ENCODE measurements around the gene RBMS2.

RBMS2 gene

DNA sequence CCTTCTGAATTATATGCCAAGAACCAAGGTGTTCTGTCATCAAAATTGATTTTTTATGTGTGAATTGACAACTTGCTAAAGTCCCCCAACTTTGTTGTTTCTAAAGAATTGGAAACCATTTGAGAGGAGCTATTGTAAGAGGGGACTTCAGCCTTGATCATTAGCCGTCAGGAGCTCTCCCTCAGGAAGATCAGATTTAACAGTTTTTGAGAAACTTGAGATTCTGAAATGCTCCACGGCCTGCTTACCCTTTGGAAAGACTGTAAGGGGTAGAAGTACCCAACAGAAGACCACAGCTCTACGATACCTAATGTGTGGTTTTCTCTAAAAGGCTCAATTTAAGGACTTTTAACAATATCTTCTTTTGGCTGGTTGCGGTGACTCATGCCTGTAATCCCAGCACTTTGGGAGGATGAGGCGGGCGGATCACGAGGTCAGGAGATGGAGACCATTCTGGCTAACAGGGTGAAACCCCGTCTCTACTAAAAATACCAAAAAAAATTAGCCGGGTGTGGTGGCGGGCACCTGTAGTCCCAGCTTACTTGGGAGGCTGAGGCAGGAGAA is 57.4 kb downstream of the RBMS2 start:
- Histone ChIP-seq H3K27ac (no peak overlapping the region), H3K4me1 (ENCODE audit: control insufficient read depth in 1 of 2, insufficient read depth in 1 of 2, low read depth in 1 of 2, low read length in 1 of 2) (no peaks in the 10 kb centered on the region), H3K27me3 (no peaks in the 10 kb centered on the region), H3K36me3 (no peaks in the 10 kb centered on the region), H3K4me3 (ENCODE audit: low read depth in 1 of 2, low read length in 1 of 2) (no peak overlapping the region), H3K9me3 (no peaks in the 10 kb centered on the region)
- TF ChIP-seq, protein P1, sequence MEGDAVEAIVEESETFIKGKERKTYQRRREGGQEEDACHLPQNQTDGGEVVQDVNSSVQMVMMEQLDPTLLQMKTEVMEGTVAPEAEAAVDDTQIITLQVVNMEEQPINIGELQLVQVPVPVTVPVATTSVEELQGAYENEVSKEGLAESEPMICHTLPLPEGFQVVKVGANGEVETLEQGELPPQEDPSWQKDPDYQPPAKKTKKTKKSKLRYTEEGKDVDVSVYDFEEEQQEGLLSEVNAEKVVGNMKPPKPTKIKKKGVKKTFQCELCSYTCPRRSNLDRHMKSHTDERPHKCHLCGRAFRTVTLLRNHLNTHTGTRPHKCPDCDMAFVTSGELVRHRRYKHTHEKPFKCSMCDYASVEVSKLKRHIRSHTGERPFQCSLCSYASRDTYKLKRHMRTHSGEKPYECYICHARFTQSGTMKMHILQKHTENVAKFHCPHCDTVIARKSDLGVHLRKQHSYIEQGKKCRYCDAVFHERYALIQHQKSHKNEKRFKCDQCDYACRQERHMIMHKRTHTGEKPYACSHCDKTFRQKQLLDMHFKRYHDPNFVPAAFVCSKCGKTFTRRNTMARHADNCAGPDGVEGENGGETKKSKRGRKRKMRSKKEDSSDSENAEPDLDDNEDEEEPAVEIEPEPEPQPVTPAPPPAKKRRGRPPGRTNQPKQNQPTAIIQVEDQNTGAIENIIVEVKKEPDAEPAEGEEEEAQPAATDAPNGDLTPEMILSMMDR (IDR thresholded peaks at IDR 0.05), result no peak

DNA sequence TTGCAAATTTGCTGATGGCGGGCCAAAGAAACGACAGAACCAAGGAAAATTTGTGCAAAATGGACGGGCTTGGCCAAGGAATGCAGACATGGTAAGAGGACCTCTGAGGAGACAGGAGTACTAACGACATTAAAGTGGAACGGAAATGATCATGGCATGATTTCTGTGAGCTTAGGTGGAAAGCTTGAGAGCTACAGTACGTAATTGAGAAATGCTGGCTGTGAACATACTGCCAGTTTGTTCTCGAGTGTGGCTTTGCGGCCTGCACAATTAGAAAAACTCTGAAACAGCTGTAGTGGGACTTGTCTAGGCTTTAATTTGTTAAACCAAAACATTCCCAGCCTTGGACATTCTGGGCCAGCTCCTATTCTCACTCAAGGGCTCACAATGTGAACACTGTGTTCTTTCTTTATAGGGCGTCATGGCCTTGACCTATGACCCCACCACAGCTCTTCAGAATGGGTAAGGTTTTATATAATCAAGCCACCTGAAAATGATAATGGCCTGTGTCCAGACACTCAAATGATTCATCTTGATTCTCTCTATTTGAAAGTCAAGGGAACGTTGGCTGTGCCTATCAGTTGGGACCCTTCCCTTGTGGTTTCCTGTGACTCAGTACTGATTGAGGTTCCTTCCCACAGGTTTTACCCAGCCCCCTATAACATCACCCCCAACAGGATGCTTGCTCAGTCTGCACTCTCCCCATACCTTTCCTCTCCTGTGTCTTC is 60.0 kb downstream of the RBMS2 start:
- Histone ChIP-seq H3K27me3 (no peaks in the 10 kb centered on the region), H3K4me3 (ENCODE audit: low read depth in 1 of 2, low read length in 1 of 2) (no peak overlapping the region), H3K36me3 (no peaks in the 10 kb centered on the region), H3K27ac (no peak overlapping the region), H3K9me3 (no peaks in the 10 kb centered on the region), H3K4me1 (ENCODE audit: control insufficient read depth in 1 of 2, insufficient read depth in 1 of 2, low read depth in 1 of 2, low read length in 1 of 2) (no peaks in the 10 kb centered on the region)
- TF ChIP-seq, protein P1 (IDR thresholded peaks at IDR 0.05), result no peak

DNA sequence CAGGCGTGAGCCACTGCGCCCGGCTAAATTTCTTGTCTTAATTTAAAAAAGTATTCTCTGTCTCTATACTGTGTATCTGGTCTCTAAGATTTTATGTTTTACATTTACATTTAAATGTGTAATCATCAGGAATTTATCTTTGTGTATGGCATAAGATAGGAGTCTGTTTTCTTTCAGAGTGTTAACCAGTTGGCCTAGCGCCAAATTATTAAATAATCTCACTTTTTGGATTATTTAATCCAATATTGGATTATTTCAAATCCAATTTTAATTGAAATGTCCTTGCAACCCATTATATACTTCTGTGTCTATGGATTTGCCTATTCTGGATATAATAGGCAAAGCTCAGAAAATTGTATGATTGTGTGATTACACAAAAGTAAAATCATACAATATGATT is 63.5 kb downstream of the RBMS2 start:
- Histone ChIP-seq H3K27me3 (no peaks in the 10 kb centered on the region), H3K4me1 (ENCODE audit: control insufficient read depth in 1 of 2, insufficient read depth in 1 of 2, low read depth in 1 of 2, low read length in 1 of 2) (no peaks in the 10 kb centered on the region), H3K27ac (no peak overlapping the region), H3K4me3 (ENCODE audit: low read depth in 1 of 2, low read length in 1 of 2) (no peak overlapping the region), H3K9me3 (no peaks in the 10 kb centered on the region), H3K36me3 (no peaks in the 10 kb centered on the region)
- TF ChIP-seq, protein P1 (IDR thresholded peaks at IDR 0.05), result no peak

DNA sequence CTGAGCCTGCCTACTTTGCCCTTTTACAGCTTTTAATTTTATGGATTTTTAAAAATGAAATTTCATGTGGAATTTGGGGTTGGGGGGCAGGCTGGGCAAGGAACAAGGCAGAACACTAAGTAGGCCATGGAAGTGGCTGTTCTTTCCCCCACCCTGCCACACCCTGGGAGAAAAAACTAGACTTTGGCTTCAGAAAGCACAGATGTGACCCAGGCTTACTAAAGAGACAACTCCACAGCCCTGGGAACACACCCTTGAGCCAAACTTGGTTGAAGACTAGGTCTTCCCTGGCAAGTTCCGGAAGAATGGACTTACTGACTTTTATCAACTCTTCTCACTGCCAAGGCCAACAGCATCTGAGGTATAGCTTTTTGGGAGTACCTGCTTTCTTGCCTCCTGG is 68.2 kb downstream of the RBMS2 start:
- H3K4me3 ChIP-seq (ENCODE audit: low read depth in 1 of 2, low read length in 1 of 2), result no peak overlapping the region
- H3K27me3 ChIP-seq, result no peaks in the 10 kb centered on the region
- TF ChIP-seq, protein P1 (IDR thresholded peaks at IDR 0.05), result no peak
- peaks cover 7% of the 10 kb centered on the region for H3K36me3 ChIP-seq
- H3K27ac ChIP-seq, result no peak overlapping the region
- H3K4me1 ChIP-seq (ENCODE audit: control insufficient read depth in 1 of 2, insufficient read depth in 1 of 2, low read depth in 1 of 2, low read length in 1 of 2), result no peaks in the 10 kb centered on the region
- no peaks in the 10 kb centered on the region for H3K9me3 ChIP-seq

DNA sequence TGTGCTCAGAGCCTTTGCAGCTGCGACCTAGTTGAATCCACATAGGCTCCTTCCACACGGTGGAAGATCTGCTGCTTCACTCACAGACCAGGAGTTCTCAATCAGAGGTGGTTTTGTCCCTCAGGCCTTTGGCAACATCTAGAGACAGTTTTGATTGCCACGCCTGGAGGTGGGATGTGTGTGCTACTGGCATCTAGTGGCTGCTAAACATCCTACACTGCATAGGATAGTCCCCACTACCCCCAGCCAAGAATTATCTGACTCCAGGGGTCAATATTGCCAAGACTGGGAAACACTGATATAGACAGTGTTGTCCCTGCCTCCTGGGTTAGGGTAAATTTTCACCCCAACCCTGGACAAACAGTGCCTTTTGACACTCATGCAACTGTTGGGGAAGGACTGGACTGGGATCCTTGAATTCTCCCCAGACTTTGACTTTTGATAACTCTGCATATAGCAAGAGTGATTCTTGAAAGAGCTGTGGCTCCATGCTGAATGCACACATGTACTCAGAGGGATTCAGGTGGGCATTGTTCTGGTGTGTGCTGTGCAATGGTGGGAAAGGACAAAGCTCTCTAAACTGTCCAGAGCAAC is 68.7 kb downstream of the RBMS2 start:
- TF ChIP-seq, protein P1 (IDR thresholded peaks at IDR 0.05), result no peak
- Histone ChIP-seq H3K4me3 (ENCODE audit: low read depth in 1 of 2, low read length in 1 of 2) (no peak overlapping the region), H3K27me3 (no peaks in the 10 kb centered on the region), H3K4me1 (ENCODE audit: control insufficient read depth in 1 of 2, insufficient read depth in 1 of 2, low read depth in 1 of 2, low read length in 1 of 2) (no peaks in the 10 kb centered on the region), H3K36me3 (peaks cover 12% of the 10 kb centered on the region), H3K27ac (no peak overlapping the region), H3K9me3 (no peaks in the 10 kb centered on the region)
